CD1c-positive myeloid dendritic cell (primary cell): ENCODE data around the gene ZDHHC15.
"Not testable (repeated sequence)": the region's sequence is repeated elsewhere in the genome, so short reads cannot be mapped to it uniquely, and the experiment has no call there.

Experiments used
- DNase-seq: peaks from one replicate; pipeline ENCODE4 v3.0.0-alpha.2; 2016; ENCODE audit errors: extremely low spot score

The ZDHHC15 gene, protein sequence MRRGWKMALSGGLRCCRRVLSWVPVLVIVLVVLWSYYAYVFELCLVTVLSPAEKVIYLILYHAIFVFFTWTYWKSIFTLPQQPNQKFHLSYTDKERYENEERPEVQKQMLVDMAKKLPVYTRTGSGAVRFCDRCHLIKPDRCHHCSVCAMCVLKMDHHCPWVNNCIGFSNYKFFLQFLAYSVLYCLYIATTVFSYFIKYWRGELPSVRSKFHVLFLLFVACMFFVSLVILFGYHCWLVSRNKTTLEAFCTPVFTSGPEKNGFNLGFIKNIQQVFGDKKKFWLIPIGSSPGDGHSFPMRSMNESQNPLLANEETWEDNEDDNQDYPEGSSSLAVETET

DNA sequence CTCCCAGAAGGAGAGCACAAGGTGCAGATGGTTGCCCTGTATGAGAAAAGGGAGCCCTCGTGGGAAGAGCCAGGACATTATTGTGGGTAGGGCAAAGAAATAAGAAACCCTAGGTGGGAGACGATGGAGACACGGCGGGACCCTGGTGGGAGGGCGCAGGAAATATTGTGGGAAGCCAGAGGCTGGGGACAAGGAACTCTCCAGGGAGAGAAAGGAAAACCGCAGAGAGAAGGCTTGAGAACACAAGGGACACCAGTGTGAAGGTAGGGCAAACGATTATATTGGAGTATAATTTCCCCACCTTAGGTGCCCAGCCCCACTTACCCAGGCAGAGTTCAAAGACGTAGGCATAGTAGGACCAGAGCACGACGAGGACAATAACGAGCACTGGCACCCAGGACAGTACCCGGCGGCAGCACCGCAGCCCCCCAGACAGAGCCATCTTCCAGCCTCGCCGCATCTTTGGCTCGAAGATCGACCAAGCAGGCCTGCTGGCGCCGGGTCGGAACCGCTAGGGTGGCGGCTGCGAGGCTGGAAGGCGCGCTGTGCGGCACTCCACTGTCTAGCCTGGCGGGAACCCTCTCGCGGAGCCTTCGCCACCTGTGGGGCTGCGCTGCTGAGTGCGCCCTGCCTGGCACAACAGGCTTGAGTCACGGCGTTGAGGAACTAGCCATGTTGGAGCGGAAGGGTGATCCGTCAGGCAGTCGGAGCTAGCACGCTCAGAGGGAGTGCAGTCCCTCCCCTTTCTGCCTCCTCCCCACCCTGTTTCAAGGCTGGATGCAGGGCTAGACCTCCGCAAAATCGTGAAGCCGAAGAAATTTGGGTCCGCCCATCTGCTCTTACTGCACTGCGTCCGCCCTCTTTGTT, at the start of gene ZDHHC15:
Gene ZDHHC15, minus strand, starts transcription at position 473 of the 867 bp plus-strand sequence. Its CDS starts 13 bp downstream, at position 460.
- DNase-seq: peak; percentile 5

DNA sequence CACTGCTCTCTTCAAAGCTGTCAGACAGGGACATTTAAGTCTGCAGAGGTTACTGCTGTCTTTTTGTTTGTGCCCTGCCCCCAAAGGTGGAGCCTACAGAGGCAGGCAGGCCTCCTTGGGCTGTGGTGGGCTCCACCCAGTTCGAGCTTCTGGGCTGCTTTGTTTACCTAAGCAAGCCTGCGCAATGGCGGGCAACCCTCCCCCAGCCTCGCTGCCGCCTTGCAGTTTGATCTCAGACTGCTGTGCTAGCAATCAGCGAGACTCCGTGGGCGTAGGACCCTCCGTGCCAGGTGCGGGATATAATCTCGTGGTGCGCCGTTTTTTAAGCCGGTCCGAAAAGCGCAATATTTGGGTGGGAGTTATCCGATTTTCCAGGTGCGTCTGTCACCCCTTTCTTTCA, 37.7 kb upstream of the ZDHHC15 start:
- DNase-seq: not testable (repeated sequence)

DNA sequence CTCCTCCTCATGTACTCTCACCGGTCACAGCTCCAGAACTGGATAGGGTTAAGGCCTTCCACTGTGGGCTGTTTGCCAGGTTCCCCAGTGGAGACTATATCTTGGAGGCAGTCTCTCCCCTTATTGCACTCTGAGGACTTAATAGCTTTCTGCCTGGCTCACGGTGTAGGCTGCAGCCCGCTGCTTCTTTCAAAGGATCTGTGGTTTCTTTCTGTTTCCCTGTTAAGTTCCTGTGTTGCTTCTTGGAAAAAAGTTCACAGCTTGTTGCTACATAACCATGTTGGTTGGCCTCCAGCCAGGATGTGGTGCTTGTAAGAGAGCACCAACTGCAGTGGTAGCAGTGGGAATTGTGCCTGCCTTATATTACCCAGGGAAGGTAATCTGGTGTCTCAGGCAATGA, 24.9 kb upstream of the ZDHHC15 start:
- no peak for DNase-seq

DNA sequence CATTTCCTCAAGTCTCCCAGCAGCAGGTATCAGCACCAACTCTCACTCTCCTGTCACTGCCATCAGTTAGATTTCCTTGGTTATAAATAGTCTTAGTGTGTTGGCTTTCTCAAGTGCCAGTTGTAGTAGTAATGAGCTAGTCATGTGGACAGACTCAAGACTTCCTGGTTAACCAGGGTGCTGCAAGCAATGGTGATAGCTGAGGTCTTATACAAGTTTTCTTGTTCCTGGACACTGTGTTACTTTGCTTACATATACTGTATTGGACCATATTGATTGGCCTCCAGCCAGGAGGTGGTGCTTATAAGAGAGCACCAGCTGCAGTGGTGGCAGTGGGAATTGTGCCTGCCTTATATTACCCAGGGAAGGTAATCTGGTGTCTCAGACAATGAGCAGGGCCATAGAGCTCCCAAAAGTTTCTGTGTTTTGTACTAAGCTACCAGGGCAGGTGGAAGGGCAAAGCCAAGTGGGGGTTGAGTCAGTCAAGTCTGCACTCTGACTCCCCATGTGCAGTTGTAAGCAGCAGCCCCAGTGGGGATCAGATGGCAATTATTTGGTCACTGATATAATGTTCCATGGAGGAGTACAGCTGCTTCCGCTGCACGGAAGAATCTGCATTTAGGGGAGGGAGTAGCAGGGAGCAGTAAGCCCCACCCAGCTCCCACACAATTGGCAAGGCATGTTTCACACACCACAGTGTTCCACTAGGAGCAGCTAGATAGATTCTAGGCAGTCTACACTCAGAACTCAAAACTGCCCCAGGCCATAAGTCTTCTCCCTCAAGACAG, 24.1 kb upstream of the ZDHHC15 start:
- DNase-seq: no peak

DNA sequence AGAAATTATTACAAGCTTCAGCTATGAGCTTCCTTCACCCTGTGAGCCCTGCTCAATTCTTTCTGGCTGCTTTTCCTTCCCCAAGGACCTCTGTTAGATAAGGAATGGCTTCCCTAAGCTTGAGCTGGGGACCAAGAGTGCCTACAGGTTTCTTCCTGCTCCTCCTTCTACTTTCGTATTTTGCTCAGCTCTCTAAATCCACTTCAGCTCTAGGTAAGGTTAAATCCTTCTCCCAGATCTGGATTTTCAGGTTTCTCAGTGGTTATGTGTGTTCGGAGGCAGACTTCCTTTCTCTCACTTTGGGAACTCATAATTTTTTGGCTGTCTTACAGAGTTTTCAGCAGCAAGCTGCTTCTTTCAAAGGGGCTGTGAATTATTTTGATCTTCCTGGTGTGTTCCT, 21.9 kb upstream of the ZDHHC15 start:
- no peak for DNase-seq

DNA sequence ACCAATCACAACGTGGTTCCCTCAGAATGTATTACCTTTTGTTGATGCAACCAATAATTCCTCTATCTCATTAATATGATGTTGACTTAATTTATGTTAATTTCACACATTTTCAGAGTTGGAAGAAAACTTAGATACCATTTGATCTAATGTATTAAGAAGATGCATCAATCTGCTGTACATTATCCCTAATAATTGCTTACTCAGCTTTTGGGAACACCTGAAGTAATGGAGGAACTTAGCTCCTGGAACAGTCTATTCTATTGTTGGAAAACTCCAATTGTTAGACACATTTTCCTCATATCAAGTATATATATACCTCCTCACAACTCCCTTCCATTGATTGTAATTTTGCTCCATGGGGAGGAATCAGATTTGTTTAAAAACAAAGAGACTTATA, 38.9 kb downstream of the ZDHHC15 start:
- no peak for DNase-seq

DNA sequence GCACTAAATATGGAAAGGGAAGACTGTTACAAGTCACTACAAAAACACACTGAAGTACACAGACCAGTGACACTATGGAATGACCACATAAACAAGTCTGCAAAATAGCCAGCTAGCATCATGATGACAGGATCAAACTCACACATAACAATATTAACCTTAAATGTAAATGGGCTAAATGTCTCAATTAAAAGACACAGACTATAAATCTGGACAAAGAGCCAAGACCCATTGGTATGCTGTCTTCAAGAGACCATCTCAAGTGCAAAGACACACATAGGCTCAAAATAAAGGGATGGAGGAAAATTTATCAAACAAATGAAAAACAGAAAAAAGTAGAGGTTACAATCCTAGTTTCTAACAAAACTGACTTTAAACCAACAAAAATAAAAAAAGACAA, 61.1 kb downstream of the ZDHHC15 start:
- not testable (repeated sequence) for DNase-seq

DNA sequence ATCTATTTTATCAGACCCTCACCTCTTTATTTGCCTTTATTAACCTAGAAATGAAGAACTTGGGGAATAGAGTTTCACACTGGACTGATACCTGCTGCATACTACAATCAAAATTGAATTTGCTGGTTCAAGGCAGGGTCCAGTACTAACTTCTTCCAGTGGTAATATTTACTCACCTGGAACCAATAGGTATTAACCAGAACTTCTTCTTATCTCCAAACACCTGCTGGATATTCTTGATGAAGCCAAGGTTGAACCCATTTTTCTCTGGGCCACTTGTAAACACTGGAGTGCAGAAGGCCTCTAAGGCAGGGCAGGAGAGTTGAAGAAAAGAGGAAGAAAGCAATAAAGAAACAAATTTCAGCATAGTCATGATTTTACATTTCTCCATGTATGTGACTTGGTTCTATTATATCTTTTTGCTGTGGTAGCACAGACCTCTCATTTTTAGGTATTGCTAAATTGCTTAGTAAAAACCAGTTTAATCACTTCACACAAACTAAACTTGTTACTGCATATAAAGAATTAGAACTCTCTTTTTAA, 101.1 kb downstream of the ZDHHC15 start:
- DNase-seq: no peak

DNA sequence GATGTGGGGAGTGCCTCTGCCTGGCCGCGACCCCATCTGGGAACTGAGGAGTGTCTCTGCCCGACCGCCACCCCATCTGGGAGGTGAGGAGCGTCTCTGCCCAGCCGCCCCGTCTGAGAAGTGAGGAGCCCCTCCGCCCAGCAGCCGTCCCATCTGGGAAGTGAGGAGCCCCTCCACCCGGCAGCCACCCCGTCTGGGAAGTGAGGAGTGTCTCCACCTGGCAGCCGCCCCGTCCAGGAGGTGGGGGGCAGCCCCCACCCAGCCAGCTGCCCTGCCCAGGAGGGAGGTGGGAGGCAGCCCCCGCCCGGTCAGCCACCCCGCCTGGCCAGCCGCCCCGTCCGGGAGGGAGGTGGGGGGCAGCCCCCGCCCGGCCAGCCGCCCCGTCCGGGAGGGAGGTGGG, 115.7 kb downstream of the ZDHHC15 start:
- not testable (repeated sequence) for DNase-seq

DNA sequence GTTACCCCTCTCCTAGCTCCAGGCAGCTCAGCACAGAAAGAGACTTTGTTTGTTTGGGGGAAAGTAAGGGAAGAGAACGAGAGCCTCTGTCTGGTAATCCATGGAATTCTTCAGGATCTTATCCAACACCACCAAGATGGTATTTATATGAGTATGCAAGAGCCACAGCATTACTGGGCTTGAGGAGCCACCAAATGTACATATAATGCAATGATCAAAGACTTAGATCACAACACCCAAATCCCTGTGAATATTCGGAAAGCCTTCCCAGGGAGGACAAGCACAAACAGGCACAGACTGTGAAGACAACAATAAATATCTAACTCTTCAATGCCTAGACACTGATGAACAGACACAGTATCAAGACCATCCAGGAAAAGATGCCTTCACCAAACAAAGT, 132.4 kb downstream of the ZDHHC15 start:
- no peak for DNase-seq

DNA sequence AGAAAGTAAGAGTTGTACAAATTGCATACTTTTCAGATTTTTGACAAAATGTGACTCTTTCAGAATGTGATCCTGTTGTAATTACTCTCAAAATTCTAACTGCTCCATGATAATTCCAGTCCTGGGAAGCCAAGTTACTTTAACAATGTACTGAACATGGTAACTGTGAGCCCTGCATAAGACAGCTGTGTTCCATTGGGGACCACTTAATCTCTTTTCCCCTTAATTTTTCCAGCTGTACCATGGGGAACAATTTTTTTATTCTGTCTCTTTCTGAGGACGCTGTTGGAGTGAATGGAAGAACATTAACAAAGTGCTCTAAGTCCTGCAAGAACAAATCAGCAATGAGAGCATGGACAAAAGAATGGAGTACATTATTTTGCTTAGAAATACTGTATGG, 153.1 kb downstream of the ZDHHC15 start:
- no peak for DNase-seq

DNA sequence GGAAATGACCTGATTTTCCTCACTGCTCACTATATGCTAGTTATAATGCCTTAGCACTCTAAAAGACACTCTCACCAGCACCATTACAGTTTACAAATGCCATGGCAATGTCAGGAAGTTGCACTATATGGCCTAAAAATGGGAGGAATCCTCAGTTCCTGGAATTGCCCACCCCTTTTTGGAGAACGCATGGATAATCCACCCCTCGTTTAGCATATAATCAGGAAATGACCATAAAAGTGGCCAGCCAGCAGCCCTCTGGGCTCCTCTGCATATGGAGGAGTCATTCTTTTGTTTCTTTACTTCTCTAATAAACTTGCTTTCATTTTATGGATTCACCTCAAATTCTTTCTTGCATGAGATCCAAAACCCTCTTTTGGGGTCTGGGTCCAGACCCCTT, 156.0 kb downstream of the ZDHHC15 start:
- DNase-seq: no peak

DNA sequence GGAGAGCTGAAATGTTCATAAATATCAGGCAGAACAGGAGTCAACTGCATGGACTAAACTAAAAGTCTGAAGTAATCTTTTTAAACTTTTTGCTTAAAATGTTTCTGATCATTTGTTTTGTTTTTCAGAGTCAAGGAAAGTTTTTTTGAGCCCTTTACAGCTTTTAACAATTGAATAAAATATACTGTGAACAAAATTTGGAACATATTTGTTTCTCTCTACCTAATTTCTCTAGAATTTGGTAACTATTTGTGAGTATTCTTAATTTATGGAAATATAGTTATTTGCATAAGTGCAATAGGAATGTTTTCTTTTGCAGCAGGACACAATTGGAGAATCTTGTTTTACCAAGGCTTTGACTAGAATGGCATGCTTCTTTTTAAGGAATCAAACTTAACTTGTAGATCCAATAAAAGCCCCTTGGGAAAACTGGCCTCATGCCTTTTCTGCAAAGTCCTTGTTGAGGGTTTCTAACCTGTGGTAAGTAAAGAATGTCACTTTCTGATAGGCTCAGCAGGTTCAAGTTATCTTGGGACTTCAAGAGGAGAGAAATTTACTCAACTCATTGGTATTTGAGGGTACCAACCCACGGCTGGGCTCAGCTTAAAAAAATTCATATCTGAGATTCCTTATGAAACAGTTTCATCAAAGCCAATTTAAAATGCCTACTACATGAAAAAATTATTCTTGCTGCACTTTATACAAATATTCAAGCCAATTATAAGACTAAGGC, 157.4 kb downstream of the ZDHHC15 start:
- DNase-seq: no peak

DNA sequence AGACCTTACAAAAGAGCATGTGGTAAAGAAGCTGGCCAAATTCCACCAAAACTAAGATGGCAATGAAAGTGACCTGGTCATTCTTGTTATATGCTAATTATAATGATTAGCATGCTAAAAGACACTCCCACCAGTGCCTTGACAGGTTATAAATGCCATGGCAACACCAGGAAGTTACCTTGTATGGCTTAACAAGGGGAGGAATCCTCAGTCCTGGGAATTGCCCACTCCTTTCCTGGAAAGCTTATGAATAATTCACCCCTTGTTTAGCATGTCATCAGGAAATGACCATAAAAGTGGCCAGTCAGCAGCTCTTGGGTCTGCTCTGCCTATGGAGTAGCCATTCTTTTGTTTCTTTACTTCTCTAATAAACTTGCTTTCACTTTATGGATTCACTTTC, 161.0 kb downstream of the ZDHHC15 start:
- DNase-seq: no peak

DNA sequence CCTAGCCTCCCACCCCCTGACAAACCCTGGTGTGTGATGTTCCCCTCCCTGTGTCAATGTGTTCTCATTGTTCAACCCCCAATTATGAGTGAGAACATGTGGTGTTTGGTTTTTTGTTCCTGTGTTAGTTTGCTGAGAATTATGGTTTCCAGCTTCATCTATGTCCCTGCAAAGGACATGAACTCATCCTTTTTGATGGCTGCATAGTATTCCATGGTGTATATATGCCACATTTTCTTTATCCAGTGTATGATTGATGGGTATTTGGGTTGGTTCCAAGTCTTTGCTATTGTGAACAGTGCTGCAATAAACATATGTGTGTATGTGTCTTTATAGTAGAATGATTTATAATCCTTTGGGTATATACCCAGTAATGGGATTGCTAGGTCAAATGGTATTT, 174.2 kb downstream of the ZDHHC15 start:
- not testable (repeated sequence) for DNase-seq

DNA sequence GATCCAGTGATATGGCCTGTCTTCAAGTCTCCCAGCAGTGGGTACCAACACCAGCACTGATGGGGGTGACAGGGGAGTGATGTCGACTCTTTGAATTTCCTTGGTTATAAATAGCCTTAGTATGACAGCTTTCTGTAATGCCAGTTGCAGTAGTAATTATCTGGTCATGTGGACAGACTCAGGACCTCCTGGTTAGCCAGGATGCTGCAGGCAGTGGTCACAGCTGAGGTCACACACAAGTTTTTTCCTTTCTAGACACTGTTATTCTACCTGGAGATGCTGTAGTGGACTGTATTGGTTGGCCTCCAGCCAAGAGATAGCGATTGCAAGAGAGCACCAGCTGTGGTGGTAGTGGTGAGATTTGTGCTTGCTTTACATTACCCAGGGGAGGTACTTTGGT, 185.3 kb downstream of the ZDHHC15 start:
- DNase-seq: no peak

DNA sequence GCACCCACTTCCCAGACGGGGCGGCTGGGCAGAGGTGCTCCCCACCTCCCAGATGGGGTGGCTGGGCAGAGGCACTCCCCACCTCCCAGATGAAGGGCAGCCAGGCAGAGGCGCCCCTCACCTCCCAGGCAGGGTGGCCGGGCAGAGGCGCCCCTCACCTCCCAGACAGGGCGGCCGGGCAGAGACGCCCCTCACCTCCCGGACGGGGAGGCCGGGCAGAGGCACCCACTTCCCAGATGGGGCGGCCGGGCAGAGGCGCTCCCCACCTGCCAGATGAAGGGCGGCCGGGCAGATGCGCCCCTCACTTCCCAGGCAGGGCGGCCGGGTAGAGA, 187.7 kb downstream of the ZDHHC15 start:
- DNase-seq: no peak

DNA sequence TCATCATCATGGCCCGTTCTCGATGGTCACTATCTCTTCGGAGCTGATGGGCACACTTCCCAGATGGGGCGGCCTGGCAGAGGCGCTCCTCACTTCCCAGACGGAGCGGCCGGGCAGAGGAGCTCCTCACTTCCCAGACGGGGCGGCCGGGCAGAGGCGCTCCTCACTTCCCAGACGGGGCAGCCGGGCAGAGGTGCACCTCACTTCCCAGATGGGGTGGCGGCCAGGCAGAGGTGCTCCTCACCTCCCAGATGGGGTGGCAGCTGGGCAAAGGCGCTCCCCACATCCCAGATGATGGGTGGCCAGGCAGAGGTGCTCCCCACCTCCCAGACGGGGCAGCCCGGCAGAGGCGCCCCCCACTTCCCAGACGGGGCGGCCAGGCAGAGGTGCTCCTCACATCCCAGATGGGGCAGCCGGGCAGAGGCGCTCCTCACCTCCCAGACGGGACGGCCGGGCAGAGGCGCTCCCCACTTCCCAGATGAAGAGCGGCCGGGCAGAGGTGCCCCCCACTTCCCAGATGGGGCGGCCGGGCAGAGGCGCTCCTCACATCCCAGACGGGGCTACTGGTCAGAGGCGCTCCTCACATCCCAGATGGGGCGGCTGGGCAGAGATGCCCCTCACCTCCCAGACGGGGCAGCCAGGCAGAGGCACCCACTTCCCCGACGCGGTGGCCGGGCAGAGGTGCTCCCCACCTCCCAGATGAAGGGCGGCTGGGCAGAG, 188.3 kb downstream of the ZDHHC15 start:
- not testable (repeated sequence) for DNase-seq

DNA sequence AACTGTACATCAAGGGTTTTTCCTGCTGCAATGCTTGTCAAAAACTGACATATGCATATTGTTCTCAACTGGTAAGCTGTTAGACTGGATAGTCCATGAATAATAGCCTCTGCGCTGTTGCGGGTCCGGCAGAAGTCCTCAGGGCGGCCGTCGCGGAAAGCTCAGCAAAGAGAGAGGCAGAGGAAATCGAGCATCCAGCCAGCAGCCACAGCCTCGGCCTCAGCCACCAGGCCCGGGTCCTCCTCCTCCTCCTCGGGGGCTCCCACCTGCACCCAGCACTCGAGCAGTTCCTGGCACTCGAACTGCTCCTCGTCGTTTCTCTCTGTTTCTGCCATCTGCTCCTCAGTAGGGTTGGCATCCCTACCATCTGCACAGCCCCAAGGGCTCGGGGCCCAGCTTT, 195.2 kb downstream of the ZDHHC15 start:
- DNase-seq: no peak
